ENCODE results near the gene APOL3.

DNA sequence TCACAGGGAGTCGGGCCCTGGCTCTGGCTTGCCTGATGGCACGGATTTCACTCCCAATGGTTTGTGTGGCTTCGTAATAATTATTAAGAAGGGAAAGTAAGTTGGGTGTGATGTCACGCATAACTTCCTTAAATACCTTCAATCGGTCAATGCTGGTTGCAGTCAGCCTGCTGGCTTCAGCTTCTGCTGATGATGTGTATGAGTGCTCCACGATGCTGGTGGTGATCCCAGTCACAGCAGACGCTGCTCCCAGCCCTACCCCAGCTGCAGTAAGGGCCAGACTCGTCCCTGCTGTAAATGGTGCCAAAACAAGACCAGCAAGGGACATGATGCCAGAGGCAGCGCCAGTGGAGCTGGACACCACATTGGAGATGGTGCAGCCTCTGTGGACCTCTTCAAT is 19.1 kb downstream of the APOL3 start:
- TF ChIP-seq, protein P1, sequence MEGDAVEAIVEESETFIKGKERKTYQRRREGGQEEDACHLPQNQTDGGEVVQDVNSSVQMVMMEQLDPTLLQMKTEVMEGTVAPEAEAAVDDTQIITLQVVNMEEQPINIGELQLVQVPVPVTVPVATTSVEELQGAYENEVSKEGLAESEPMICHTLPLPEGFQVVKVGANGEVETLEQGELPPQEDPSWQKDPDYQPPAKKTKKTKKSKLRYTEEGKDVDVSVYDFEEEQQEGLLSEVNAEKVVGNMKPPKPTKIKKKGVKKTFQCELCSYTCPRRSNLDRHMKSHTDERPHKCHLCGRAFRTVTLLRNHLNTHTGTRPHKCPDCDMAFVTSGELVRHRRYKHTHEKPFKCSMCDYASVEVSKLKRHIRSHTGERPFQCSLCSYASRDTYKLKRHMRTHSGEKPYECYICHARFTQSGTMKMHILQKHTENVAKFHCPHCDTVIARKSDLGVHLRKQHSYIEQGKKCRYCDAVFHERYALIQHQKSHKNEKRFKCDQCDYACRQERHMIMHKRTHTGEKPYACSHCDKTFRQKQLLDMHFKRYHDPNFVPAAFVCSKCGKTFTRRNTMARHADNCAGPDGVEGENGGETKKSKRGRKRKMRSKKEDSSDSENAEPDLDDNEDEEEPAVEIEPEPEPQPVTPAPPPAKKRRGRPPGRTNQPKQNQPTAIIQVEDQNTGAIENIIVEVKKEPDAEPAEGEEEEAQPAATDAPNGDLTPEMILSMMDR (conservative IDR thresholded peaks at IDR 0.05; ENCODE audit: low read length), result no peak
- TF ChIP-seq EZH2phosphoT487 (IDR thresholded peaks at IDR 0.05; ENCODE audit: borderline replicate concordance), result no peak
